Occipital lobe (tissue), 3 donors: ENCODE data around the gene WDR74. TPM values are rescaled to one million over a fixed set of nuclear protein-coding genes. Genes with fewer than 3 reads are reported as not detected.

Source experiments
- DNase-seq: peaks from one replicate; lab custom pipeline; 2025; lab: John Stamatoyannopoulos, UW
- small RNA-seq: library from RNA; depleted of rRNA; stranded (forward); fragments of <200 nt; gene quantifications from one replicate; pipeline ENCODE3, GENCODE V24; 2014
- total RNA-seq: library from RNA; depleted of rRNA; stranded (reverse); fragments of >200 nt; gene quantifications from one replicate; pipeline ENCODE4 v1.2.3, GENCODE V29; 2014

The WDR74 gene
- total RNA-seq, 1 donor from 2014 or later, result 47.9 TPM

GRCh38 chr11:62796281-62796680 lies 43.1 kb downstream of the WDR74 start:
- no peak for DNase-seq

- DNase-seq, result no peak
Measured at GRCh38 chr11:62794201-62794775, 45.1 kb downstream of the WDR74 start.

- DNase-seq, result no peak
Measured at GRCh38 chr11:62792202-62792575, 47.2 kb downstream of the WDR74 start.

GRCh38 chr11:62791501-62792201 lies 47.7 kb downstream of the WDR74 start, which contains the start of gene TMEM223:
TMEM223 (minus strand) TSS chr11:62792006; CDS start chr11:62791994, 12 bp downstream.
- peak; percentile 85 for DNase-seq

DNA sequence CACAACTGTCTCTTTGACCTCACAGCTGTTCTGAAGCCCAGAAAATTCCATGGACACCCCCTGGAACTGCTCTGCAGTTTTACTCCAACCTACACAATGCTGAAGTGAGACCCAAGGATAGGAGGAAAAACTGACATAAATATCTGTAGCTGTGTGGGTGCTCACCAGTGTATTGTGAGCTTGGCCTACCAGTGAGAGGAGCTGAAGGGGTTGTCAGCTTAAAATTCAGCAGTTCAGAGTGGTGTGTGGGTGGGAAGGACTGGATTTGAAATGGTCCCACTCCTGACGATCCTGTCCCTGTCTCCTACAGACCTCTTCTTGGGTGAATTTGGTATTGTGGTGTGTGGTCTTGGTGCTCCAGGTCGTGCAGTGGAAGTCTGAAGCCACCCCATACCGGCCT lies 49.8 kb downstream of the WDR74 start:
- no peak for DNase-seq

DNA sequence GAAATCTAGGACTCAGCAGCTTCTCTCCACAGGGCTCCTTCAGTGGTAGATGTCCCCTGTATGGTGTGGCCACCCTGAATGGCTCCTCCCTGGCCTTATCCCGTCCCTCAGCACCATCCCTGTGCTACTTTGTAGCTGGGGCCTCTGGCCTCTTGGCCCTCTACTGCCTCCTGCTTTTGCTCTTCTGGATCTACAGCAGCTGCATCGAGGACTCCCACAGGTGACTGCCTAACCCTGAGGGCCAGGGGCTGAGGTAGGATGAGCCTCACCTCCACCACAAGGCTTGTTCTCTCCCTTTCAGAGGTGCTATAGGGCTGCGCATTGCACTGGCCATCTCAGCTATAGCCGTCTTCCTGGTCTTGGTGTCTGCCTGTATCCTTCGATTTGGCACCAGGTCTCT lies 50.4 kb downstream of the WDR74 start:
- DNase-seq, result no peak

GRCh38 chr11:62787005-62787759 lies 52.2 kb downstream of the WDR74 start, which contains the start of gene TMEM179B:
TMEM179B (plus strand) TSS chr11:62787402; CDS start chr11:62787432, 30 bp downstream.
- peak; percentile 95 for DNase-seq

GRCh38 chr11:62786318-62787004 lies 52.9 kb downstream of the WDR74 start:
- DNase-seq, result peak; percentile 71

Small RNA genes lying within 50 kb of the gene (small RNA-seq; reads per million reads assigned to genes)
- gene MIR6514, result 0.20 reads per million
- not detected for gene RF00099
- gene RNU6-118P, result not detected
- gene SNORD22, result not detected
- gene SNORD26, result not detected
- not detected for gene SNORD27
- not detected for gene SNORD28
- 828 reads per million, percentile 98 among the genes with 10 or more reads in this experiment for gene SNORD30

Other genes starting within 250 kb of the WDR74 start
- 4.5 TPM for gene TUT1, start 248.1 kb downstream of the WDR74 start, total RNA-seq
- 129 TPM for gene MTA2, start 237.7 kb downstream of the WDR74 start, total RNA-seq
- gene EML3, start 226.8 kb downstream of the WDR74 start, total RNA-seq, result 4.5 TPM
- gene ROM1, start 226.3 kb downstream of the WDR74 start, total RNA-seq, result 3.1 TPM
- gene B3GAT3, start 217.6 kb downstream of the WDR74 start, total RNA-seq, result 21.4 TPM
- 61.8 TPM for gene GANAB, start 193.0 kb downstream of the WDR74 start, total RNA-seq
- gene INTS5, start 186.3 kb downstream of the WDR74 start, total RNA-seq, result 20.3 TPM
- 23.7 TPM for gene C11orf98, start 174.4 kb downstream of the WDR74 start, total RNA-seq
- gene CSKMT, start 174.3 kb downstream of the WDR74 start, total RNA-seq, result 11.5 TPM
- 6.9 TPM for gene UQCC3, start 167.9 kb downstream of the WDR74 start, total RNA-seq
- gene LBHD1, start 167.3 kb downstream of the WDR74 start, total RNA-seq, result 0.94 TPM
- 91.4 TPM for gene UBXN1, start 160.5 kb downstream of the WDR74 start, total RNA-seq
- 0.16 TPM for gene LRRN4CL, start 150.1 kb downstream of the WDR74 start, total RNA-seq
- gene BSCL2, start 132.2 kb downstream of the WDR74 start, total RNA-seq, result 133 TPM
- 20.0 TPM for gene GNG3, start 131.9 kb downstream of the WDR74 start, total RNA-seq
- gene HNRNPUL2, start 112.1 kb downstream of the WDR74 start, total RNA-seq, result 17.0 TPM
- gene TTC9C, start 111.1 kb downstream of the WDR74 start, total RNA-seq, result 23.7 TPM
- 20.1 TPM for gene ZBTB3, start 85.4 kb downstream of the WDR74 start, total RNA-seq
- 47.1 TPM for gene POLR2G, start 78.0 kb downstream of the WDR74 start, total RNA-seq
- 17.2 TPM for gene TAF6L, start 68.2 kb downstream of the WDR74 start, total RNA-seq
- 20.9 TPM for gene TMEM179B, start 52.2 kb downstream of the WDR74 start, total RNA-seq
- gene TMEM223, start 47.6 kb downstream of the WDR74 start, total RNA-seq, result 15.9 TPM
- 13.1 TPM for gene NXF1, start 34.1 kb downstream of the WDR74 start, total RNA-seq
- 32.8 TPM for gene STX5, start 7.5 kb downstream of the WDR74 start, total RNA-seq
- not detected for gene TEX54, start 6.7 kb downstream of the WDR74 start, total RNA-seq
- gene SLC3A2, start 41.3 kb upstream of the WDR74 start, total RNA-seq, result 87.3 TPM
- 12.3 TPM for gene CHRM1, start 81.8 kb upstream of the WDR74 start, total RNA-seq
- gene SLC22A6, start 145.4 kb upstream of the WDR74 start, total RNA-seq, result 8.4 TPM
- 1.2 TPM for gene SLC22A8, start 176.3 kb upstream of the WDR74 start, total RNA-seq